H1 (cell line): ENCODE results near the gene SH2D2A.

ENCODE experiments used
- CREB1 ChIP-seq: IDR thresholded peaks from 2 replicates; pipeline ENCODE4 v1.6.1; 2012; ENCODE audit warnings: inconsistent platforms
- CTCF ChIP-seq, 3 experiments: IDR thresholded peaks; 1 replicate in 2 of 3; 2 replicates in 1 of 3; pipeline versions ENCODE4 v1.5.1 to v1.6.1; 2011; ENCODE audit warnings: low read length in 3 of 3, mild to moderate bottlenecking in 3 of 3, inconsistent platforms in 2 of 3, low read depth in 1 of 3, moderate library complexity in 1 of 3; ENCODE audit not compliant: insufficient read depth in 1 of 3; ENCODE audit errors: control extremely low read depth in 1 of 3
- EP300 ChIP-seq, 2 experiments: IDR thresholded peaks; 1 replicate in 1 of 2; 2 replicates in 1 of 2; pipeline ENCODE4 v1.6.1; 2011 to 2012; ENCODE audit warnings: low read depth in 2 of 2, low read length in 2 of 2, mild to moderate bottlenecking in 2 of 2, borderline replicate concordance in 1 of 2, inconsistent platforms in 1 of 2, moderate library complexity in 1 of 2
- EZH2 ChIP-seq: fragments of 200-600 bp; sonication (generic); IDR thresholded peaks from 2 replicates; pipeline ENCODE4 v1.7.1; 2012; ENCODE audit warnings: low read depth, mild to moderate bottlenecking, moderate library complexity, low read length, inconsistent platforms; ENCODE audit not compliant: severe bottlenecking
- POLR2A ChIP-seq, 2 experiments: IDR thresholded peaks; 1 replicate in 1 of 2; 2 replicates in 1 of 2; pipeline ENCODE4 v1.6.1; 2011; ENCODE audit warnings: low read depth in 2 of 2, low read length in 2 of 2, mild to moderate bottlenecking in 2 of 2; ENCODE audit errors: control extremely low read depth in 1 of 2
- RAD21 ChIP-seq, 2 experiments: IDR thresholded peaks in 1 of 2; conservative IDR thresholded peaks in 1 of 2; 2 replicates each; pipeline ENCODE4 v1.6.1; 2011; ENCODE audit warnings: low read depth in 2 of 2, low read length in 2 of 2, improper control_type of control experiment in 1 of 2, inconsistent platforms in 1 of 2, mild to moderate bottlenecking in 1 of 2, moderate library complexity in 1 of 2
- SIN3A ChIP-seq, 2 experiments: IDR thresholded peaks in 1 of 2; conservative IDR thresholded peaks in 1 of 2; 2 replicates each; pipeline ENCODE4 v1.6.1; 2011 to 2012; ENCODE audit warnings: low read length in 2 of 2, improper control_type of control experiment in 1 of 2, low read depth in 1 of 2, mild to moderate bottlenecking in 1 of 2
- TAF1 ChIP-seq: IDR thresholded peaks from 2 replicates; pipeline ENCODE4 v1.6.1; 2011; ENCODE audit warnings: mild to moderate bottlenecking, low read depth, low read length
- ZNF274 ChIP-seq: IDR thresholded peaks from 2 replicates; pipeline ENCODE4 v1.7.0; 2012; ENCODE audit warnings: low read length, borderline replicate concordance; ENCODE audit errors: extremely low read depth

GRCh38 chr1:156760796-156761104 lies 55.9 kb downstream of the SH2D2A start:
- TF ChIP-seq POLR2A (IDR thresholded peaks at IDR 0.05; ENCODE audit: control extremely low read depth in 1 of 2, low read depth in 2 of 2, low read length in 2 of 2) (no peak), RAD21 (IDR thresholded peaks at IDR 0.05 in 1 of 2, conservative IDR thresholded peaks at IDR 0.05 in 1 of 2; ENCODE audit: low read depth in 2 of 2, low read length in 2 of 2) (no peak), SIN3A (conservative IDR thresholded peaks at IDR 0.05 in 1 of 2, IDR thresholded peaks at IDR 0.05 in 1 of 2; ENCODE audit: low read depth in 1 of 2, low read length in 2 of 2) (no peak), CTCF (IDR thresholded peaks at IDR 0.05; ENCODE audit: control extremely low read depth in 1 of 3, insufficient read depth in 1 of 3, low read depth in 1 of 3, low read length in 3 of 3) (no peak), TAF1 (no peak), CREB1 (no peak), EP300 (IDR thresholded peaks at IDR 0.05; ENCODE audit: borderline replicate concordance in 1 of 2, low read depth in 2 of 2, low read length in 2 of 2) (no peak), ZNF274 (no peak), EZH2 (no peak)
